Aorta (tissue), 5 donors: Measurements from ENCODE around the gene LMX1B. TPM values are rescaled to one million over a fixed set of nuclear protein-coding genes. Genes with fewer than 3 reads are reported as not detected.

ENCODE experiments used
- ATAC-seq: fragments of 200-7000 bp; cut with Tn5 transposase; one replicate; pipeline ENCODE4 v1.9.1; 2022; ENCODE audit warnings: moderate library complexity; ENCODE audit not compliant: low FRiP score
- DNase-seq, 2 donors: peaks; one replicate each; pipeline ENCODE4 v3.0.0-alpha.2; 2020
- H3K27ac ChIP-seq, 2 donors: one replicate each; pipeline ENCODE4 v1.5.1; 2013; ENCODE audit warnings: low read length in 2 of 2, mild to moderate bottlenecking in 2 of 2, moderate library complexity in 2 of 2, control low read depth in 1 of 2, inconsistent platforms in 1 of 2, low read depth in 1 of 2
- H3K27me3 ChIP-seq, 2 donors: one replicate each; pipeline ENCODE4 v1.6.1; 2013; ENCODE audit warnings: control low read depth in 1 of 2, low read length in 1 of 2, mild to moderate bottlenecking in 1 of 2, moderate library complexity in 1 of 2; ENCODE audit not compliant: insufficient read depth in 2 of 2, control insufficient read depth in 1 of 2
- H3K36me3 ChIP-seq, 2 donors: one replicate each; pipeline ENCODE4 v1.6.1; 2013; ENCODE audit warnings: control low read depth in 1 of 2, low read length in 1 of 2, mild to moderate bottlenecking in 1 of 2; ENCODE audit not compliant: insufficient read depth in 2 of 2, control insufficient read depth in 1 of 2
- H3K4me1 ChIP-seq, 2 donors: one replicate each; pipeline ENCODE4 v1.6.1; 2013; ENCODE audit warnings: low read length in 2 of 2, control low read depth in 1 of 2, mild to moderate bottlenecking in 1 of 2, moderate library complexity in 1 of 2; ENCODE audit not compliant: insufficient read depth in 2 of 2, control insufficient read depth in 1 of 2
- H3K4me3 ChIP-seq, 2 donors: one replicate each; pipeline ENCODE4 v1.5.1; 2013; ENCODE audit warnings: low read length in 2 of 2, control low read depth in 1 of 2, mild to moderate bottlenecking in 1 of 2
- H3K9me3 ChIP-seq: one replicate; pipeline ENCODE4 v1.6.1; 2013; ENCODE audit warnings: mild to moderate bottlenecking, low read length; ENCODE audit not compliant: control insufficient read depth
- WGBS, 2 donors: extraction: QIAGEN DNeasy Blood & Tissue Kit; methylation state at CpG; one replicate each; pipeline ENCODE4 v1.1.7; 2013; 5-methylcytosine and 5-hydroxymethylcytosine counted together
- intact Hi-C, 2 donors: fragments of 100-400 bp; cut with DNase I; formaldehyde crosslinking; loops; one replicate each; pipeline versions ENCODE4 v1.14.2 to v1.15.0; 2022
- polyA plus RNA-seq, 2 donors: library from polyadenylated mRNA; stranded (reverse); fragments of 200-250 nt; gene quantifications; one replicate each; pipeline ENCODE4 v1.2.3, GENCODE V29; 2013
- total RNA-seq, 2 donors: library from RNA; stranded (reverse); fragmentation: NEBNext Ultra II Directional; extraction: Animal tissue kit (Norgen Biotek cat#: 25700); gene quantifications; one replicate each; pipeline ENCODE4 v1.2.1, GENCODE V29; 2021
- donor health status: healthy with polysubstance abuse.
- donor health status: Bipolar disorder and iron deficiency.
- donor health status: DM: no; HTN: no; CAD: no.
- donor health status: DM: no; HTN: no; CAD: no.
- donor health status: DM: yes; HTN: yes; CAD: no.

The LMX1B gene
- total and polyA plus RNA-seq, 4 donors, result 0.32 to 1.6 TPM; not detected in 2

DNA sequence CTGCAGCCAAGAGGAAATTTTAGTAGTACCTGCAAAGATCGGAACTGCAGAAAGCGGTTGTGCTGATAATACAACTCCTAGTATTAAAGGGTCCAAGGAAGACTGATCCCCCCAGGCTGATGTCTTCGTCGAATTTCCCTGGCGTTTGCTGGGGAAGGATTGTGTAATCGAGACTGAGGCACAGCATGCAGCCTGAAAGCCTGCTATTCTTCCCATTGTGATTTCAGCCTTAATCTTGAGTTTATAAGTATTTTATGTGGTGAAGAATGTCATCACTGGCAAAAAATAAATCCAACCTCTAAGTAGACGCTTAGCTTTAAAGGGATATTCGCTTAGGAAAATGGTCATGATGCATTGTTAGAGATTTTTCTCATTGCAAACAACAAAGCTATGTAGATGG is 21.3 kb upstream of the LMX1B start:
- H3K27ac ChIP-seq, result no peak overlapping the region
- no peaks in the 10 kb centered on the region for H3K9me3 ChIP-seq
- no peaks in the 10 kb centered on the region for H3K27me3 ChIP-seq
- intact Hi-C loops, result no loop called here
- DNase-seq (no peak), ATAC-seq (no peak)
- no peaks in the 10 kb centered on the region for H3K36me3 ChIP-seq
- H3K4me1 ChIP-seq, result no peaks in the 10 kb centered on the region
- WGBS, 2 donors, result 53 to 57% methylated on average over 8 of the region's 8 CpGs
- no peak overlapping the region for H3K4me3 ChIP-seq

GRCh38 chr9:126595982-126596381 is 17.7 kb upstream of the LMX1B start:
- H3K4me3 ChIP-seq, result no peak overlapping the region
- WGBS, 2 donors, result 89 to 97% methylated on average over 2 of the region's 2 CpGs
- no peaks in the 10 kb centered on the region for H3K27me3 ChIP-seq
- no peaks in the 10 kb centered on the region for H3K36me3 ChIP-seq
- intact Hi-C loops, result no loop called here
- no peak overlapping the region for H3K27ac ChIP-seq
- H3K4me1 ChIP-seq, result no peaks in the 10 kb centered on the region
- DNase-seq, result no peak
- H3K9me3 ChIP-seq, result no peaks in the 10 kb centered on the region
- no peak for ATAC-seq

- WGBS, 2 donors, result 53 to 61% methylated on average over 11 of the region's 11 CpGs
- no peak for DNase-seq
Observed at GRCh38 chr9:126599047-126599650, 14.6 kb upstream of the LMX1B start.

GRCh38 chr9:126604059-126605055 is 9.4 kb upstream of the LMX1B start:
- 87 to 88% methylated on average over 17 of the region's 17 CpGs for WGBS, 2 donors
- intact Hi-C loops, result loop anchor here in 1 of 2 donors (5.0 kb wide), 1 partner anchor 178 kb away; no protein-coding TSS in a partner anchor
- H3K9me3 ChIP-seq, result no peaks in the 10 kb centered on the region
- no peaks in the 10 kb centered on the region for H3K27me3 ChIP-seq
- H3K4me3 ChIP-seq, result no peak overlapping the region
- DNase-seq (peak in 1 of 2 donors; percentile 55), ATAC-seq (peak; percentile 85)
- H3K27ac ChIP-seq, result no peak overlapping the region
- H3K36me3 ChIP-seq, result no peaks in the 10 kb centered on the region
- H3K4me1 ChIP-seq, result no peaks in the 10 kb centered on the region

More at GRCh38 chr9:126599047-126599650, 14.6 kb upstream of the LMX1B start:
- Histone ChIP-seq H3K27me3 (no peaks in the 10 kb centered on the region), H3K27ac (no peak overlapping the region), H3K9me3 (no peaks in the 10 kb centered on the region), H3K4me1 (no peaks in the 10 kb centered on the region), H3K4me3 (no peak overlapping the region), H3K36me3 (no peaks in the 10 kb centered on the region)
- intact Hi-C loops, result no loop called here
- ATAC-seq, result no peak

GRCh38 chr9:126605792-126606482 is 7.8 kb upstream of the LMX1B start:
- WGBS, 2 donors, result 69% methylated on average over 12 of the region's 12 CpGs
- no peaks in the 10 kb centered on the region for H3K4me1 ChIP-seq

GRCh38 chr9:126606483-126606870 is 7.3 kb upstream of the LMX1B start:
- no peak overlapping the region for H3K4me3 ChIP-seq
- no peaks in the 10 kb centered on the region for H3K36me3 ChIP-seq
- no peak for DNase-seq
- intact Hi-C loops, result loop anchor here in 1 of 2 donors (5.0 kb wide), 1 partner anchor 176 kb away; no protein-coding TSS in a partner anchor
- no peak for ATAC-seq
- H3K9me3 ChIP-seq, result no peaks in the 10 kb centered on the region
- H3K4me1 ChIP-seq, result no peaks in the 10 kb centered on the region
- no peaks in the 10 kb centered on the region for H3K27me3 ChIP-seq
- H3K27ac ChIP-seq, result no peak overlapping the region
- WGBS, 2 donors, result 40 to 42% methylated on average over 3 of the region's 3 CpGs

More at GRCh38 chr9:126605792-126606482, 7.8 kb upstream of the LMX1B start:
- Histone ChIP-seq H3K36me3 (no peaks in the 10 kb centered on the region), H3K27ac (no peak overlapping the region), H3K4me3 (no peak overlapping the region), H3K9me3 (no peaks in the 10 kb centered on the region), H3K27me3 (no peaks in the 10 kb centered on the region)
- intact Hi-C loops, result loop anchor here in 1 of 2 donors (5.0 kb wide), 1 partner anchor 176 kb away; no protein-coding TSS in a partner anchor
- DNase-seq, result peak in 1 of 2 donors; percentile 42
- no peak for ATAC-seq

DNA sequence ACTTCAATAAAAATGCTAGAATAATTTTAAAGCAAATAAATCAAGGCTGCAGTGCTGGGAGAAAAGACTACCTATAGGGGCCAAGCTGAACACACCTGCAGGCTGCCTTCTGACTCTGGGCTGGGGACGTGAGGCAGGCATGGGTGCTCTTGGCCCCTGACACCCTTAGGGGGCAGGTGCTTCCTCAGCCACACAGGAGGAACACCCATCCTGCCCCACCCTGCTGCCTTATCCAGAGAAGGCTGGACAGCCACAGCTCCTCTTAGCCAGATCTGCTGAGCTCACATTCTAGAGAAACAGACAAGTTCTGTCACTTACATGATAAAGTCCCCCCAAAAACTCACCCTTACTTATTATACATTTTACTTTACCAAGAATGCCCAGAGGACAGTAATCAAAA is 6.6 kb upstream of the LMX1B start:
- DNase-seq (peak in 1 of 2 donors; percentile 45), ATAC-seq (no peak)
- 49 to 67% methylated on average over 1 of the region's 1 CpG for WGBS, 2 donors
- Histone ChIP-seq H3K27me3 (no peaks in the 10 kb centered on the region), H3K4me1 (no peaks in the 10 kb centered on the region), H3K9me3 (no peaks in the 10 kb centered on the region), H3K27ac (no peak overlapping the region), H3K36me3 (no peaks in the 10 kb centered on the region), H3K4me3 (no peak overlapping the region)
- intact Hi-C loops, result loop anchor here in 1 of 2 donors (5.0 kb wide), 1 partner anchor 175 kb away; no protein-coding TSS in a partner anchor

DNA sequence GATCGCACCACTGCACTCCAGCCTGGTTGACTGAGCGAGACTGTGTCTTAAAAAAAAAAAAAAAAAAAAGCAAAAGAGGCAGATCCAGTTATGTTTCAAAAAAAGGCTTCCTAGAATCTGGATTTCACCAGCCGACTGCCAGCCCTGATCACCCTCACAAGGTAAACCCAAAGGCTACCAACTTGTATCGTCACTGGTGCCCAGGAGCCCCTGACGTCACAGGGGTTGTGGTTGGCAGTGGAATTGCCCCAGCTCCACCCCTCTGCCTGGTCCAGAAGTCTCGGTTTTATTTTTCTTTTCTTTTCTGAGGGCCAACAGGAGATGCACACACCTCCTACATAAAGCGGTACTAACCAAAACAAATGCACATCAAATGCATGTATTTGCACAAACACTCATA is 6.0 kb upstream of the LMX1B start:
- ATAC-seq (no peak), DNase-seq (peak in 1 of 2 donors; percentile 30)
- no peak overlapping the region for H3K4me3 ChIP-seq
- intact Hi-C loops, result loop anchor here in 1 of 2 donors (5.0 kb wide), 1 partner anchor 175 kb away; no protein-coding TSS in a partner anchor
- WGBS, 2 donors, result 56% methylated on average over 7 of the region's 7 CpGs
- H3K9me3 ChIP-seq, result no peaks in the 10 kb centered on the region
- no peaks in the 10 kb centered on the region for H3K36me3 ChIP-seq
- H3K27me3 ChIP-seq, result no peaks in the 10 kb centered on the region
- no peaks in the 10 kb centered on the region for H3K4me1 ChIP-seq
- no peak overlapping the region for H3K27ac ChIP-seq
